IMR-90 (cell line): ENCODE measurements around the gene EIF2B1. TPM values are rescaled to one million over a fixed set of nuclear protein-coding genes. Genes with fewer than 3 reads are reported as not detected.

Source experiments
- ATAC-seq: fragments of 200-7000 bp; cut with Tn5 transposase; 2 replicates; pipeline ENCODE4 v1.9.1; 2020; ENCODE audit warnings: low read depth, mild to moderate bottlenecking, moderate library complexity
- BruUV-seq: library from RNA; stranded (reverse); fragments of 400-500 nt; replicated peaks from 2 replicates; lab custom pipeline; 2021; lab: Mats Ljungman, UMichigan
- CTCF ChIA-PET: fragments of 300-600 bp; formaldehyde crosslinking; extraction: SDS; loops from one replicate; lab custom pipeline; 2021; ENCODE audit warnings: antibody characterized with exemption; lab: Yijun Ruan, JAX
- POLR2A ChIA-PET: fragments of 300-600 bp; sonication (Branson Sonifier 250); formaldehyde crosslinking; loops from one replicate; lab custom pipeline; 2022; ENCODE audit warnings: antibody characterized with exemption; ENCODE audit not compliant: unreplicated experiment; lab: Charles Lee
- DNase-seq: peaks from one replicate; pipeline ENCODE4 v3.0.0; 2013
- H2AFZ ChIP-seq: replicated peaks from 2 replicates; pipeline ENCODE3; 2013; ENCODE audit warnings: low read length, mild to moderate bottlenecking; ENCODE audit not compliant: poor library complexity
- H2AK5ac ChIP-seq: 2 replicates; pipeline ENCODE4 v1.6.1; 2013; ENCODE audit warnings: low read depth, low read length, inconsistent platforms
- H2AK9ac ChIP-seq: replicated peaks from 2 replicates; pipeline ENCODE3; 2013; ENCODE audit warnings: mild to moderate bottlenecking, low read depth, low read length, moderate library complexity; ENCODE audit not compliant: poor library complexity
- H2BK120ac ChIP-seq: 2 replicates; pipeline ENCODE4 v1.6.1; 2013; ENCODE audit warnings: low read depth, low read length, inconsistent platforms
- H2BK15ac ChIP-seq: 3 replicates; pipeline ENCODE4 v1.6.1; 2013; ENCODE audit warnings: low read depth, low read length, inconsistent platforms
- H2BK20ac ChIP-seq: 2 replicates; pipeline ENCODE4 v1.6.1; 2013; ENCODE audit warnings: low read depth, mild to moderate bottlenecking, inconsistent platforms, low read length, moderate library complexity
- H2BK5ac ChIP-seq: 2 replicates; pipeline ENCODE4 v1.6.1; 2013; ENCODE audit warnings: mild to moderate bottlenecking, low read depth, low read length, inconsistent platforms; ENCODE audit not compliant: poor library complexity, severe bottlenecking
- H3K14ac ChIP-seq: replicated peaks from 2 replicates; pipeline ENCODE4 v1.6.1; 2013; ENCODE audit warnings: low read depth, low read length, inconsistent platforms
- H3K18ac ChIP-seq: 2 replicates; pipeline ENCODE4 v1.6.1; 2013; ENCODE audit warnings: low read depth, low read length, control low read depth
- H3K23ac ChIP-seq: 2 replicates; pipeline ENCODE4 v1.6.1; 2013; ENCODE audit warnings: low read depth, low read length, inconsistent platforms
- H3K27ac ChIP-seq: 2 replicates; pipeline ENCODE4 v1.5.1; 2013; ENCODE audit warnings: mild to moderate bottlenecking, control low read depth, low read length; ENCODE audit not compliant: insufficient read depth
- H3K27me3 ChIP-seq: 2 replicates; pipeline ENCODE4 v1.6.1; 2013; ENCODE audit warnings: low read length; ENCODE audit not compliant: control insufficient read depth, insufficient read depth
- H3K36me3 ChIP-seq: 2 replicates; pipeline ENCODE4 v1.6.1; 2013; ENCODE audit warnings: low read length, mixed read lengths; ENCODE audit not compliant: control insufficient read depth, insufficient read depth
- H3K4ac ChIP-seq: 2 replicates; pipeline ENCODE4 v1.6.1; 2013; ENCODE audit warnings: low read depth, low read length, inconsistent platforms
- H3K4me1 ChIP-seq: 2 replicates; pipeline ENCODE4 v1.6.1; 2013; ENCODE audit warnings: low read length, mixed read lengths; ENCODE audit not compliant: control insufficient read depth, insufficient read depth
- H3K4me2 ChIP-seq: 2 replicates; pipeline ENCODE4 v1.6.1; 2013; ENCODE audit warnings: low read depth, mild to moderate bottlenecking, control low read depth, low read length, moderate library complexity
- H3K4me3 ChIP-seq: 2 replicates; pipeline ENCODE4 v1.5.1; 2013; ENCODE audit warnings: low read depth, mild to moderate bottlenecking, control low read depth, low read length, moderate library complexity; ENCODE audit not compliant: insufficient read depth
- H3K56ac ChIP-seq: 2 replicates; pipeline ENCODE4 v1.6.1; 2013; ENCODE audit warnings: low read length, inconsistent platforms; ENCODE audit not compliant: insufficient read depth; ENCODE audit errors: extremely low read depth
- H3K79me1 ChIP-seq, 2 experiments: 2 replicates each; pipeline ENCODE4 v1.6.1; 2013; ENCODE audit warnings: low read length in 2 of 2, inconsistent platforms in 1 of 2, low read depth in 1 of 2
- H3K9ac ChIP-seq: 2 replicates; pipeline ENCODE4 v1.6.1; 2013; ENCODE audit warnings: low read depth, low read length, control low read depth
- H3K9me1 ChIP-seq: 2 replicates; pipeline ENCODE4 v1.6.1; 2013; ENCODE audit warnings: low read length, inconsistent platforms; ENCODE audit not compliant: insufficient read depth
- H3K9me3 ChIP-seq: 2 replicates; pipeline ENCODE4 v1.6.1; 2013; ENCODE audit warnings: low read length; ENCODE audit not compliant: control insufficient read depth, insufficient read depth
- H4K20me1 ChIP-seq: 2 replicates; pipeline ENCODE4 v1.6.1; 2013; ENCODE audit warnings: low read length, inconsistent platforms; ENCODE audit not compliant: insufficient read depth
- H4K5ac ChIP-seq: 2 replicates; pipeline ENCODE4 v1.6.1; 2013; ENCODE audit warnings: mild to moderate bottlenecking, low read depth, low read length, control low read depth
- H4K8ac ChIP-seq, 2 experiments: 2 replicates each; pipeline ENCODE4 v1.6.1; 2013; ENCODE audit warnings: low read depth in 2 of 2, low read length in 2 of 2, control low read depth in 1 of 2, inconsistent platforms in 1 of 2
- H4K91ac ChIP-seq: 2 replicates; pipeline ENCODE4 v1.6.1; 2013; ENCODE audit warnings: low read depth, low read length, inconsistent platforms; ENCODE audit not compliant: insufficient read depth
- BHLHE40 ChIP-seq: fragments of 150-350 bp; IDR thresholded peaks from 2 replicates; pipeline ENCODE4 v1.6.1; 2016; ENCODE audit warnings: mild to moderate bottlenecking, low read depth, low read length
- CEBPB ChIP-seq: IDR thresholded peaks from 2 replicates; pipeline ENCODE4 v1.6.1; 2012; ENCODE audit warnings: low read depth, low read length, improper control_type of control experiment
- CTCF ChIP-seq: conservative IDR thresholded peaks from 2 replicates; pipeline ENCODE4 v1.5.1; 2012; ENCODE audit warnings: mild to moderate bottlenecking, low read depth, low read length, improper control_type of control experiment
- ELK1 ChIP-seq: fragments of 150-350 bp; IDR thresholded peaks from 2 replicates; pipeline ENCODE4 v1.6.1; 2016; ENCODE audit warnings: low read depth, mild to moderate bottlenecking, low read length, moderate library complexity, borderline replicate concordance
- MAZ ChIP-seq: IDR thresholded peaks from 2 replicates; pipeline ENCODE4 v1.6.1; 2012; ENCODE audit warnings: low read depth, mild to moderate bottlenecking, low read length, improper control_type of control experiment, moderate library complexity, borderline replicate concordance
- NFE2L2 ChIP-seq: fragments of 150-350 bp; IDR thresholded peaks from 2 replicates; pipeline ENCODE4 v1.6.1; 2016; ENCODE audit warnings: low read depth, mild to moderate bottlenecking, low read length
- RFX5 ChIP-seq: IDR thresholded peaks from 2 replicates; pipeline ENCODE4 v1.8.0; 2012; ENCODE audit warnings: low read depth, mild to moderate bottlenecking, low read length, moderate library complexity
- SMC3 ChIP-seq: fragments of 150-350 bp; IDR thresholded peaks from 2 replicates; pipeline ENCODE4 v1.6.1; 2016; ENCODE audit warnings: low read depth, mild to moderate bottlenecking, antibody characterized with exemption, low read length, moderate library complexity
- USF2 ChIP-seq: fragments of 150-350 bp; IDR thresholded peaks from 2 replicates; pipeline ENCODE4 v1.6.1; 2017; ENCODE audit warnings: mild to moderate bottlenecking, antibody characterized with exemption, low read length, low read depth
- WGBS, 2 experiments: methylation state at CpG; one replicate each; pipeline versions ENCODE4 v1.1.5 to v1.1.7; 2013; ENCODE audit warnings: missing lambda C conversion rate in 2 of 2; ENCODE audit not compliant: insufficient read length in 1 of 2; ENCODE audit errors: extremely low coverage in 2 of 2; 5-methylcytosine and 5-hydroxymethylcytosine counted together
- dilution Hi-C: fragments of 300-500 bp; cut with HindIII; formaldehyde crosslinking; loops from one replicate; pipeline ENCODE4 v1.14.3; 2018; ENCODE audit warnings: low sequenced_read_pairs; ENCODE audit not compliant: unreplicated experiment
- in situ Hi-C: fragments of 300-500 bp; cut with MboI; formaldehyde crosslinking; loops from 3 replicates; pipeline ENCODE4 v1.14.3; 2019; ENCODE audit warnings: low sequenced_read_pairs, inconsistent platforms, mixed read lengths
- intact Hi-C: fragments of 100-400 bp; cut with micrococcal nuclease; formaldehyde crosslinking; loops from 2 replicates; pipeline ENCODE4 v1.10.0; 2022
- polyA plus RNA-seq, 3 experiments: library from polyadenylated mRNA; depleted of rRNA; stranded (reverse); fragments of >200 nt; gene quantifications; 2 replicates each; pipeline ENCODE4 v1.2.3, GENCODE V29; 2012; ENCODE audit warnings: low replicate concordance in 1 of 3
- total RNA-seq: library from RNA; depleted of rRNA; stranded (reverse); fragments of >200 nt; gene quantifications from 2 replicates; pipeline ENCODE4 v1.2.3, GENCODE V29; 2012

Gene EIF2B1
- total and polyA plus RNA-seq, 2 of the 4 experiments (the other 2 are of a cell fraction) = 33.9 to 45.9 TPM

- Histone ChIP-seq H2AK5ac (peak overlapping the region; percentile 28; the same call in 1 of the 2 replicates), H3K9me1 (peaks cover 2% of the 10 kb centered on the region; the same call in 1 of the 2 replicates), H2BK15ac (no peak overlapping the region), H3K79me1 (peaks cover 3 to 10% of the 10 kb centered on the region in 2 experiments; a peak in 2 of 4 replicates), H3K14ac (no peak overlapping the region), H3K27me3 (no peaks in the 10 kb centered on the region), H3K4ac (0 out of 2 replicates have a peak overlapping the region, but pooled peaks have one; percentile 11), H4K20me1 (no peaks in the 10 kb centered on the region), H4K5ac (no peak overlapping the region), H4K8ac (peak overlapping the region in 1 of 2 experiments; percentile 17; a peak in 1 of 4 replicates), H3K4me2 (peak overlapping the region; percentile 90), H4K91ac (no peak overlapping the region), H3K27ac (no peak overlapping the region), H2BK20ac (no peak overlapping the region), H3K56ac (no peak overlapping the region), H2AFZ (peak overlapping the region; percentile 97), H3K36me3 (peaks cover 4% of the 10 kb centered on the region), H3K9me3 (no peaks in the 10 kb centered on the region), H2BK5ac (no peak overlapping the region), H3K9ac (no peak overlapping the region; the same call in 1 of the 2 replicates), H3K18ac (no peak overlapping the region), H2BK120ac (no peak overlapping the region), H3K23ac (peak overlapping the region; percentile 38), H3K4me3 (peak overlapping the region; percentile 80; the same call in 1 of the 2 replicates), H3K4me1 (peaks cover 2% of the 10 kb centered on the region; the same call in 1 of the 2 replicates), H2AK9ac (peak overlapping the region; percentile 83)
- DNase-seq (peak; percentile 71), ATAC-seq (peak; percentile 12; the same call in 1 of the 2 replicates)
- in situ Hi-C loops = no loop called here
- dilution Hi-C loops = no loop called here
- intact Hi-C loops = no loop called here
- CTCF ChIA-PET = no interaction called here
- POLR2A ChIA-PET = no interaction called here
- WGBS, 2 experiments = 20% methylated on average over 3 of the region's 6 CpGs; no CpG with 5 or more reads in 1 of the 2 experiments
- no peak for TF ChIP-seq BHLHE40
- TF ChIP-seq NFE2L2 = no peak
- no peak for TF ChIP-seq CTCF
- no peak for TF ChIP-seq RFX5
- no peak for TF ChIP-seq ELK1
- TF ChIP-seq USF2 = no peak
- TF ChIP-seq CEBPB = no peak
- TF ChIP-seq MAZ = no peak
- no peak for TF ChIP-seq SMC3
- BruUV-seq = no TSS peak
Measured at GRCh38 chr12:123671876-123672275, 38.4 kb upstream of the EIF2B1 start.
